ENCODE data around the gene TAS2R3.

TAS2R3 gene

GRCh38 chr7:141792526-141792925 lies 28.6 kb downstream of the TAS2R3 start:
- Histone ChIP-seq H3K36me3 (ENCODE audit: control insufficient read depth, insufficient read depth, low read length) (no peaks in the 10 kb centered on the region), H3K4me3 (ENCODE audit: low read length) (no peak overlapping the region), H3K4me1 (ENCODE audit: control insufficient read depth, insufficient read depth, low read length) (no peaks in the 10 kb centered on the region), H3K9me3 (ENCODE audit: control insufficient read depth, low read length) (no peaks in the 10 kb centered on the region), H3K9ac (ENCODE audit: low read length) (no peak overlapping the region), H3K27me3 (ENCODE audit: control insufficient read depth, insufficient read depth, low read length) (no peaks in the 10 kb centered on the region)
